Transverse colon (tissue), 4 donors: ENCODE measurements around the gene MAPK4.

Source experiments
- CTCF ChIP-seq, 5 experiments: fragments of 200-600 bp in 3 of 5; fragments of 450-650 bp in 2 of 5; sonication (generic) in 3 of 5; IDR thresholded peaks; 1 replicate in 2 of 5; 2 replicates in 3 of 5; pipeline ENCODE4 v1.5.1; 2016 to 2017; ENCODE audit warnings: antibody characterized with exemption in 5 of 5, inconsistent platforms in 3 of 5, mild to moderate bottlenecking in 2 of 5, moderate library complexity in 1 of 5
- EP300 ChIP-seq: sonication (generic); formaldehyde crosslinking; IDR thresholded peaks from one replicate; pipeline ENCODE4 v1.6.1; 2017; ENCODE audit warnings: antibody characterized with exemption, low read depth
- POLR2A ChIP-seq: fragments of 450-650 bp; IDR thresholded peaks from one replicate; pipeline ENCODE4 v1.6.1; 2016; ENCODE audit warnings: antibody characterized with exemption, mild to moderate bottlenecking, moderate library complexity
- POLR2AphosphoS5 ChIP-seq, 3 donors: sonication (generic); formaldehyde crosslinking; IDR thresholded peaks; one replicate each; pipeline ENCODE4 v1.6.1; 2016; ENCODE audit warnings: antibody characterized with exemption in 3 of 3

- no peak for TF ChIP-seq POLR2A
- no peak for TF ChIP-seq CTCF (IDR thresholded peaks at IDR 0.05)
- TF ChIP-seq EP300 = no peak
- no peak for TF ChIP-seq POLR2AphosphoS5 (IDR thresholded peaks at IDR 0.05)
These were observed 146.3 kb downstream of the MAPK4 start for GRCh38 chr18:50706199-50706598.
